NCI-H82 treated with DMSO at 0.1 percent for 48 hours (cell line): ENCODE measurements around the gene SLC16A10.
"Not testable (repeated sequence)": the region's sequence is repeated elsewhere in the genome, so short reads cannot be mapped to it uniquely, and the experiment has no call there.

ENCODE experiments used
- DNase-seq: peaks from one replicate; lab custom pipeline; 2025; ENCODE audit not compliant: unreplicated experiment; lab: John Stamatoyannopoulos, UW

The SLC16A10 gene

GRCh38 chr6:111086685-111087084 is 618 bp upstream of the SLC16A10 start:
- no peak for DNase-seq

DNA sequence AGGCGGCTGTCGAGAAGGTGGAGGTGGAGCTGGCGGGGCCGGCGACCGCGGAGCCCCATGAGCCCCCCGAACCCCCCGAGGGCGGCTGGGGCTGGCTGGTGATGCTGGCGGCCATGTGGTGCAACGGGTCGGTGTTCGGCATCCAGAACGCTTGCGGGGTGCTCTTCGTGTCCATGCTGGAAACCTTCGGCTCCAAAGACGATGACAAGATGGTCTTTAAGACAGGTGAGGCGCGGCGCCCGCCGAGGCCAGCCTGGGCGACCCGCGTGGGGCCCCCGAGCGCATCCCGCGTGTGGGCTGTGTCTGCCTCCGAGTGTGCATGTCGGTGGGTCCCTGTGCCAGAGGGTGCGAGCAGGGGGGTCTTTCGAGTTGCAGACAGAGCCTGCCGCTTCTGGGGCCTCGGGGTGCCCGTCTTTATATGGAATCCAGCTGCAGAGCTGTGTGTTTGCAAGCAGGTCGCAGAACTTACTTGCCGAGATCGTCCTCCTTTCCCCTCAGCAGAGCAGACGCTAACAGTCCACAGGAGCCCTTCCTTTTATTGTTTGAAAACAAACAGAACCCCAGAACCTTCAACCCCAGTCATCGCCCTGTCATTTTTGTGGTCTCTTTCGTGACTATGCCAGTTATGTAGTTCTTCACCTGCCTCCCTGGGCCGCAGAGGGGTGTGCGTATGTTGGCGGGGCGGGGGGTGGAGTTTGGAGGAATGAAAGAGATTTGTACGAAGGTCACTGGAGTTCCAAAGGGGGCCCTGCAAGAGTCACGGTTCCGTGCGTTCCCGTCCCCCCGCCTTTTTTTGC is 766 bp downstream of the SLC16A10 start:
- no peak for DNase-seq

GRCh38 chr6:111088668-111089003 is 1.3 kb downstream of the SLC16A10 start:
- DNase-seq: no peak

- DNase-seq: no peak
These were observed 3.5 kb downstream of the SLC16A10 start for GRCh38 chr6:111090766-111091165.

GRCh38 chr6:111091987-111092386 is 4.7 kb downstream of the SLC16A10 start:
- no peak for DNase-seq

DNA sequence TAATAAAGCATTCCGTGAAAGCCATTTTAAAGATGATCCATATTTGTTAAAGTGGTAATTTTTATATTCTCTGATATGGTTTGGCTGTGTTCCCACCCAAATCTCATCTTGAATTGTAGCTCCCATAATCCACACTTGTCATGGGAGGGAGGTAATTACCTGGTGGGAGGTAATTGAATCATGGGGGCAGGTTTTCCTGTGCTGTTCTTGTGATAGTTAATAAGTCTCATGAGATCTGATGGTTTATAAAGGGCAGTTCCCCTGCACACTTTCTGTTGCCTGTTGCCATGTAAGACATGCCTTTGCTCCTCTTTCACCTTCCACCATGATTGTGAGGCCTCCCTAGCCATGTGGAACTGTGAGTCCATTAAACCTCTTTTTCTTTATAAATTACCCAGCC is 8.2 kb downstream of the SLC16A10 start:
- DNase-seq: not testable (repeated sequence)

DNA sequence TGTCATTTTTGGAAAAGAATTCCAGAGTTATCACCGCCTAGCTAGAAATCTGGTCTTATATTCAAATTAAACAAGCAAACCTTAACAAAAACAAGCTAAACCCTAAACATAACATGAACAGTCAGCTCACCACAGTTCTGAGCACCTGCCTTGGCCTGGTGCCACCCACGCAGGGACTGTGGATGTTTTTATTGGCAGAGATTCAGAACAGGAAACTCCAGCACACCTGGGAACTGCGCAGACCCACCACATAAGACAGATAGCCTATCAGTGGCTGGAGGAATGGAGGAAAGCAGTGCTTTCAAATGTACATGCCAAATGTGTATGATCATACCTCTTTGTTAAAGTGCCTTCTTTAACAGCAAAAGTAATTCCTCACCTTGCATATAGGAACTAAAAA is 8.9 kb downstream of the SLC16A10 start:
- no peak for DNase-seq

DNA sequence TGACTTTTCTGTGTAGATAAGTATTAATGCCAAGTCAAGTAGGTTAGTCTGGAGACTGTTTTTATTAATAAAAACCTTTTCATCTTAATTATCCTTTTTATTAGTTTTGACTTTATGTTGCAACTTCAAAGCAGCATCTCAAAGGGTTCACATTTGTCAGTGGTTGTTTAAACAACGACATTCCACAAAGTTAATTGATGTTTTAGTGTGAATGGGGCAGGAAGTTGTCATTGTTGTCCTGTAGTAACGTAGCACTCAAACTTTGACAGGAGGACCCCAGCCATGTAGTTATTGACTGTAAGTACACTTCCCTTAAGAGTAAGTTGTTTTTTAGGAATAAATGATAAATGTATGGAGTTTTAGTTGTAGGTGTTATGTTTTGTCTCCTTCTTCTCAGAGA is 11.3 kb downstream of the SLC16A10 start:
- DNase-seq: no peak

- DNase-seq: no peak
These were observed 14.7 kb downstream of the SLC16A10 start for GRCh38 chr6:111101987-111102386.

GRCh38 chr6:111105578-111105977 is 18.3 kb downstream of the SLC16A10 start:
- peak; percentile 3 for DNase-seq

DNA sequence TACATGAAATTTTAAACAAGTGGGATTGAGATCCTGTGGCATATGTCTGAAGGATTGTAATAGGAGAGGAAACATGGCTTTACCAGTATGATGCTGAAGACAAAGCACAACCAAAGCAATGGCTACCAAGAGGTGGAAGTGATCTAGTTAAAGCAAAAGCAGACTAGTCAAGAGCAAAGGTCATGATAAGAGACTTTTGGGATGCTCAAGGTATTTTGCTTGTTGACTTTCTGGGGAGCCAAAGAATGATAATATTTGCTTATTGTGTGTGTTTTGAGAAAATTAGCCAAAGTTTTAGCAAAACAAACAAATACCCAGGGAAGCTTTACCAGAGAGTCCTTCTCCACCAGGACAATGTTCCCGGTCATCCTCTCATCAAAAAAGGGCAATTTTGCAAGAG is 20.3 kb downstream of the SLC16A10 start:
- DNase-seq: no peak

DNA sequence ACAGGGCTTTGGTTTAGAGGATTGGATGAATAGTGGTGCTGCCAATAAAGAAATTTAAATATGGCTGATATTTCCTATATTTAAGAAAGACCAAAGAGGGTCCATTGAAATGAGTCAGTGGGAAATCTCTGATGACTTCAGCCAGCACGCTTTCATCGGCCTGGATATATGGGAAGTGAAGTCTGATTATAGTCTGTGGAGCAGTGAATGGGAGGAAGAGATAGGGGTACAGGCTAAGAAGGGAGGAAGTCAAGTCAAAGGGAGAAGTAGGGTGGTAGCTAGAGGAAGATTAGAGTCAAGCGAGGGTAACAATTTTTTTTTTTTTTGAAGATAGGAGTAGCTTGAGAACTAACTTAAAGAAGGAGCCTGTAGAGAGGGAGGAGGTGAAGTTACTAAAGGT is 22.7 kb downstream of the SLC16A10 start:
- no peak for DNase-seq

DNA sequence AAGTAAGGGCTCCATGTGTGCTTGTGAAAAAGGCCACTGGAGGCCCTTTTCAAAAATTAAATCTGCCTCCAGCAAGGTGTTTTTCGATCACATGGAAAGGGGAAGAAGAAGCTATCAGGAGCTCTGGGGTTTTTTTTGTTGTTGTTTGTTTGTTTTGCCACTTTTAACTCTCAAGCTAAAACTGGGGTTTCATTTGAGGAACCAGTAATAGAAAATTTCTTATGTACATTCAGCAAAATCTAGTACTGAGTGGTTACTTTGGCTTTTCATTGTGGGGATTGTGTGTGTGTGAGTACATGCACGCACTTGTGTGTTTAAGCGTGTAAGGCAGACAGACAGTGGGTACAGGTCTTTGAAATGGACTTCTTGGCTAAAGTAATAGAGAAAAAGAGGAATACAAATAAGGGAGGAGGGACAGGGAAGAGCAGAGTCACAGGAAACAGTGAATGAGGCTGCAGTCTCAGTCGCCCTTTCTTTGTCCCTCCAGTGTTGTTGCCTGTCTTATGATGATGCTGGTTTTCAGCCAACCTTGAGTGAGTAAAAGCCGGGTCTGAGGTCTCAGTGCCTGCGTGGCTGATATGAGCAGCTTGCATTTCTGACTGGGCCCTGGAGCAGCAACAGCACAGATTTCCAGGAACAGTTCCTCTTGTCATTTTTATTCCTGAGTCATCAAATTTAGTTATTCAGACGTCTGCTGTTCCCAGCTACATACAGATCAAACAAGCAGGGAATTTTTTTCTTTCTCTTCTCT is 26.2 kb downstream of the SLC16A10 start:
- DNase-seq: no peak

- DNase-seq: no peak
These were observed 26.8 kb downstream of the SLC16A10 start for GRCh38 chr6:111114087-111114443.

DNA sequence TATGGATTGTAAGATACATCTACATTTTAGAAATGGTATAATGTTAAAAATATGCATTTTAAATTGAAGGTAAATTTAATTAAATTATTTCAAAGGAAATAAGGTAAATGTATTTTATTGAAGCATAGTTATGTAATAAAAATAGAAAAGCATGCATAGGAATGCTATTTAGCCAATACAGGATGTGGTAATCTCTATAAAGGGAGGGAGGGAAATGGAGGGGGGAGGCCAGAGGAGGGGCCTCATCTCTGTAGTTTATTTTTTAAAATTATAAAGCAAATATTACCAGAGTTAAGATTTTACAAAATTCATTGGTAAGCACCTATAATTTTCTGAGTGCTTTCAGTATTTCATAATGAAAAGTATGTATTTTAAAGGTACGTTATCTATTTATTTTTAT is 27.2 kb downstream of the SLC16A10 start:
- DNase-seq: no peak

GRCh38 chr6:111118826-111119225 is 31.5 kb downstream of the SLC16A10 start:
- no peak for DNase-seq

DNA sequence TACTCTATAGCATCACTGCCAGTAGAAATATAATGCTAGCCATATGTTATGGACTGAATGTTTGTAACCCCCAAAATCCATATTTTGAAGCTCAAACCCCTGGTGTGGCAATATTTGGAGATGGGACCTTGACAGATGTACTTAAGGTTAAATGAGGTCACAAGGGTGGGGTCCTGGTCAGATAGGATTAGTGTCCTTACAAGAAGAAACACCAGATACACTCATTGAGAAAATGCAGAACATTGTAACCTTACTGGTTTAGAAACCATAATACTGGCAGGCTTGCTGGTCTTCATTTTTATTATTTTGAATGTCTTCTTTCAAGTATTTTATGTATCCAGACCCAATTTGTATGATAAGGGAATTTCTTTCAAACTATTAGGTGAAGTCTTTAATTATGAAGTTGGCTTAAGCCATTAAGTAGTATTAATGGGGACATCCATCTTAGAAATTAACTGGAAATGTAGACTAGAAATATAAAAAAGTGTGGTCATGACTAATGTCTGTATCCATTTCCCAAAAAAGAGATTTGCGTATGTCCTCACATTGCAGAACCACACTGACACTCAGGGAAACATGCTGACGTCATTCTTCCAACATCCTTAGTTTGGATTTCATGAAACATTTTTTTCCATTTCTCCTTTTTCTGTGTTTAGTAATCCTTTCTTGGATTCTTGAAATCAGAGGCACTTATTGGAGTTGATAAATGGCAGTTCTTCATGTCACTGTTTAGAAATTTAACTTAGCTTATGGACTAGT is 32.4 kb downstream of the SLC16A10 start:
- DNase-seq: no peak

- DNase-seq: no peak
These were observed 34.6 kb downstream of the SLC16A10 start for GRCh38 chr6:111121789-111122350.

GRCh38 chr6:111122458-111123286 is 35.4 kb downstream of the SLC16A10 start:
- DNase-seq: no peak

- no peak for DNase-seq
These were observed 37.1 kb downstream of the SLC16A10 start for GRCh38 chr6:111124406-111124805.

DNA sequence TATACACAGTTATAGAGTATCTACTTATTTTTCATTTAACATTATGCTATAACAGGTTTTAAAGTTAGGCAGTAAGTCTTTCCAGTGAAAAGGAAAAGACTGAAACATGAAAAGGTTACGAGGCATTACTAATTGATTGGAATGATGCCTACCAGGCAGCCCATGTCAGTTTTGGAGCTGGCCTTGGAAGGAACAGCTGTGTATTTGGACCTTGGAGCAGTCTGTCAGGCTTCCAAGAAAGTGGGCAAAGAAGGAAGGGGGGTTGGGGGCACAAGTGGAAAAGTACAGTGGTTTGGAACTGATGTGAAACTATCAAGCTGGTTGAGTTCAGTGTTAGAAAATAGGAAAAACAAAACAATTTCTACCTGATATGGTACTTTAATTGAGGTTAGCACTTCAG is 41.7 kb downstream of the SLC16A10 start:
- DNase-seq: no peak
